Hypothalamus (tissue), 51 donors: Measurements from ENCODE around the gene ALCAM.

Source experiments
- DNase-seq, 51 donors: peaks; one replicate each; lab custom pipeline; 2025; lab: John Stamatoyannopoulos, UW

Gene ALCAM

GRCh38 chr3:105614288-105615030, 247.8 kb downstream of the ALCAM start:
- DNase-seq, result no peak

DNA sequence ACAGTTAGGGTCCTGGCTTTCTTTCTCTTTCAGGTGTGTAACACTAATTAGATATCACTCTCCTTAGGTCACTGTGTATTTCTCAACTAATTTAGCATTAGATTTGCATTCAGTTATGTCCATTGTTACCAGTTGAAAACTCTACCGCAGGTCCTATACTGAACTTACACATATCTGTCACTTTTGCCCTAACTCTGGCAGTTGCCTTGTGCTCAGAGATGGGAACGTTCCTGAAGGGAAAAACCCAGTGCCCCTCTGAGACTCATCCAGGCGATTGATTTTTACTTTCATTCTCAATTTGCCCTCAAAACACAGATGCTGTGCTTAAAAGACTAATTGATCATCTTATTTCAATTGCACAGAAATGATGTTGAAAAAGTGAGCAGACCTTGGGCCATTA, 249.1 kb downstream of the ALCAM start:
- DNase-seq, result no peak

- no peak for DNase-seq
Measured at GRCh38 chr3:105616374-105617121, 249.8 kb downstream of the ALCAM start.

DNA sequence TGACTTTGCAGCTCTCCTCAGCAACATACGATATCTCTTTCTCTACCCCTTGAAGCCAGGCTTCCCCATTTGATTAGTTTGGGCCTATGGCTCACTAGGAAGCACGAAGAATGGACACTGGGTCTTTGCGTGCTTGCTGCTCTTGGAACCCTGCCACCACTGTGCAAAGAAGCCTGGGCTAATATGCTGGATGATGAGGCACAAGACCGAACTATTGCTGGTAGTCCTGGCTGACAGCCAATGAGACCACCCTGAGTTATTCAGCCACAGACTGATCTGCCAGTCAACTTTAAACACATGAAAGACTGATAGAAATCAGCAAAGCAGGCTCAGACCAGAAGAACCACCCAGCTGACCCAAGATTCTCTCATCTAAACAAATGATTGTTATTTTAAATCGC, 251.8 kb downstream of the ALCAM start:
- DNase-seq, result no peak

- no peak for DNase-seq
Measured at GRCh38 chr3:105619651-105620050, 252.9 kb downstream of the ALCAM start.

GRCh38 chr3:105620236-105620635, 253.5 kb downstream of the ALCAM start:
- DNase-seq, result no peak

DNA sequence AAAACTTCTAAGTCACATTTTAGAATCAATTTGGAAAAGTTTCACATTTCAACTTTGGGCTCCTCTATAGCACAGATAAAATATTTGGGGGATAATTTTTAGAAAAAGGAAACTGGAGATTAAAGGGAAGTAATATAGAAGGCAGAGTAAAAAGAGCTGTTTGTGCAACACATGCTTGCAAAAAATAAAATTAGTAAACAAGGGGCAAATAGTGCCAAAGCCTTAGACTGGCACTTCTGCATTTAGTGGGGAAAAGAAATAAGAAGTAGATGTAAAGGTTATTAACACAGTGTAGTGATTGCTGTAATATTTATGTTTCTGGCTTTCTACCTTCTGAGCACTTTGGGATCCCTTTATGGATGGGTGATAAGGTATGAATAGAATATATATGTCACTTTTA, 255.5 kb downstream of the ALCAM start:
- DNase-seq, result no peak
